Measurements from ENCODE around the gene NXPE1.
"Not testable (repeated sequence)": the region's sequence is repeated elsewhere in the genome, so short reads cannot be mapped to it uniquely, and the experiment has no call there.

NXPE1 gene

DNA sequence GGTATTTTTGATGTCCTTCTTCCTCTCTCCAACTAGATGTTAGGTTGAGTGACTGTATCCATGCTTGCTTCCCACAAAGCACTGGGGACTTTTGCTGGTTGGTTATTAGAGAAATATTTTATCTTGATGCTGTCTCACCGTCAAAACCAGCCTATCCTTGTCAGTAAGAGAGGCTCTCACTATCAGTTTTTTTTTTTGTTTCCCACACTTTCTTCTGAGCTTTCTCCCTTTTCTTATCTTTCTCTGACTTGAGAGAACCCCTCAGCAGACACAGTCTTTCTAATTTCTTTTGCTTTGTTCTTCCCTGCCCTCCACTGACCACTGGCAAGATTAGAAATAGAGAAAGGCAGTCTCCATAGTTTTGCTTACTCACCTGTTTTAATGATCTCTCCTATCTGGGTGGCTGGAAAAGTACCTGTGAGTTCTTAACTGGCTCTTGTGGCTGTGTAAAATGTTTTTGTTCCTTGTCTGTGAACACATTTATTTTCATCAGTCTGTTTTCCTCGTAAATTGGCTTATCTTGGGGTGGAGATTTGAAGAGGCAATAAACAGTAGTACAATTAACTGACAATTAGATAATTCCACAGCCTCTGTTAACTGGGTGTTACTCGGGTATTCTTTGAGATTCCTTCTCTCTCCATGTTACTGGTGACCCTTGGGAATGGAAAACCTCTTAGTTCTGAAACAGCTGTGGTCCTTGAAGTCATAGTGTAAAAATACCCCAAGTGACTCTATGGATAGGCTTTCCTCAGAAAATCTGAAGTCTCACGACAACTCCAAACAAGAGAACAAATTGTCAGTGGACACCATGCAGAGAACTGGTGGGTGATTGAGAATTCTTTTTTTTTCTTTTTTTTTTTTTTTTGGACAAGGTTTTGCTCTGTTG, at the start of gene NXPE1:
NXPE1 (minus strand) TSS at position 457 of the 886 bp plus-strand sequence. CDS start 8,680 bp downstream, outside the sequence.
- DNase-seq, result no peak

DNA sequence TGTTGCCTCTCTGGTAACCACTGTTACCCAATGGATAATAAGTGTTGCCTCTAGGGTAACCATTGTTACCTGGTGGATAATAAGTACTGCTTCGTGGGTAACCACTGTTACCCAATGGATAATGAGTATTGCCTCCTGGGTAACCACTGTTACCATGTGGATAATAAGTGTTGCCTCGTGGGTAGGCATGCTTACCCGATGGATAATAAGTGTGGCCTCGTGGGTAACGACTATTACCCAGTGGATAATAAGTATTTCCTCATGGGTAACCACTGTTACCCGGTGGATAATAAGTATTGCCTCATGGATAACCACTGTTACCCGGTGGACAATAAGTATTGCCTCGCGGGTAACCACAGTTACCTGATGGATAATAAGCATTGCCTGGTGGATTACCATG, 49.7 kb upstream of the NXPE1 start:
- no peak for DNase-seq

DNA sequence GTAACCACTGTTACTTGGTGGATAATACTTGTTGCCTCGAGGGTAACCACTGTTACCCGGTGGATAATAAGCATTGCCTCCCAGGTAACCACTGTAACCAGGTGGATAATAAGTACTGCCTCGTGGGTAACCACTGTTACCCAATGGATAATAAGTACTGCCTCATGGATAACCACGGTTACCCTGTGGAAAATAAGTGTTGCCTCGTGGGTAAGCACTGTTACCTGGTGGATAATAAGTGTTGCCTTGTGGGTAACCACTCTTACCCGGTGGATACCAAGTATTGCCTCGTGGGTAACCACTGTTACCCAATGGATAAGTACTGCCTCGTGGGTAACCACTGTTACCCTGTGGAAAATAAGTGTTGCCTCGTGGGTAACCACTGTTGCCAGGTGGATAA, 48.9 kb upstream of the NXPE1 start:
- not testable (repeated sequence) for DNase-seq

DNA sequence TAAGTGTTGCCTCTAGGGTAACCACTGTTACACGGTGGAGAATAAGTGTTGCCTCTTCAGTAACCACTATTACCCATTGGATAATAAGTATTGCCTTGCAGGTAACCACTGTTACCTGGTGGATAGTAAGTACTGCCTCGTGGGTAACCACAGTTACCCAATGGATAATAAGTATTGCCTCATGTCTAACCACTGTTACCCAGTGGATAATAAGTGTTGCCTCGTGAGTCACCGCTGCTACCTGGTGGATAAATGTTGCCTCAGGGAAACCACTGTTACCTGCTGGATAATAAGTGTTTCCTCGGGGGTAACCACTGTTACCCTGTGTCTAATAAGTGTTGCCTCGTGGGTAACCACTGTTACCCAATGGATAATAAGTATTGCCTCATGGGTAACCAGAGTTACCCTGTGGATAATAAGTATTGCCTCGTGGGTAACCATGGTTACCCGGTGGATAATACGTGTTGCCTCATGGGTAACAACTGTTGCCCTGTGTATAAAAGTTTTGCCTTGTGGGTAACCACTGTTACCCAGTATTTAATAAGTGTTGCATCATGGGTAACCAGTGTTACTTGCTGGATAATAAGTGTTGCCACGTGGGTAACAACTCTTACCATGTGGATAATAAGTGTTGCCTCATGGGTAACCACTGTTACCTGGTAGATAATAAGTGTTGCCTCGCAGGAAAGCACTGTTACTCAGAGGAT, 48.2 kb upstream of the NXPE1 start:
- DNase-seq, result no peak

DNA sequence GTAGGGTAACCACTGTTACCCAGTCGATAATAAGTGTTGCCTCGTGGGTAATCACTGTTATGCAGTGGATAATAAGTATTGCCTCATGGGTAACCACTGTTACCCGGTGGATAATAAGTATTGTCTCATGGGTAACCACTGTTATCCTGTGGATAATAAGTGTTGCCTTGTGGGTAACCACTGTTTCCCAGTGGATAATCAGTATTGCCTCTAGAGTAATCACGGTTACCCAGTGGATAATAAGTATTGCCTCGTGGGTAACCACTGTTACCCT, 47.1 kb upstream of the NXPE1 start:
- DNase-seq, result not testable (repeated sequence)

DNA sequence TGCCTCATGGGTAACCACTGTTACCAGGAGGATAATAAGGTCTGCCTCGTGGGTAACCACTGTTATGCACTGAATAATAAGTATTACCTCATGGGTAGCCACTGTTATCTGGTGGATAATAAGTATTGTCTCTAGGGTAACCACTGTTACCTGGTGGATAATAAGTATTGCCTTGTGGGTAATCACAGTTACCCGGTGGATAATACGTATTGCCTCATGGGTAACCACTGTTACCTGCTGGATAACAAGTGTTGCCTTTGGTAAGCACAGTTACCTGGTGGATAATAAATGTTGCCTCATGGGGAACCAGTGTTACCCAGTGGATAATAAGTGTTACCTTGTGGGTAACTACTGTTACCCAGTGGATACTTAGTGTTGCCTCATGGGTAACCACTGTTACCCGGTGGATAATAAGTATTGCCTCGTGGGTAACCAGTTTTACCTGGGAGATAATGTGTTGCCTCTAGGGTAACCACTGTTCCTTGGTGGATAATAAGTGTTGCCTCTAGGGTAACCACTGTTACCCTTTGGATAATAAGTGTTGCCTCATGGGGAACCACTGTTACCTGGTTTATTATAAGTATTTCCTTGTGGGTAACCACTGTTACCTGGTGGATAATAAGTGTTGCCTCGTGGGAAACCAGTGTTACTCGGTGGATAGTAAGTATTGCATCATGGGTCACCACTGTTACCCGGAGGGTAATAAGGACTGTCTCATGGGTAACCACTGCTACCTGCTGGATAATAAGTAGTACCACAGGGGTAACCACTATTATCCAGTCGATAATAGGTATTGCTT, 46.5 kb upstream of the NXPE1 start:
- DNase-seq, result no peak

DNA sequence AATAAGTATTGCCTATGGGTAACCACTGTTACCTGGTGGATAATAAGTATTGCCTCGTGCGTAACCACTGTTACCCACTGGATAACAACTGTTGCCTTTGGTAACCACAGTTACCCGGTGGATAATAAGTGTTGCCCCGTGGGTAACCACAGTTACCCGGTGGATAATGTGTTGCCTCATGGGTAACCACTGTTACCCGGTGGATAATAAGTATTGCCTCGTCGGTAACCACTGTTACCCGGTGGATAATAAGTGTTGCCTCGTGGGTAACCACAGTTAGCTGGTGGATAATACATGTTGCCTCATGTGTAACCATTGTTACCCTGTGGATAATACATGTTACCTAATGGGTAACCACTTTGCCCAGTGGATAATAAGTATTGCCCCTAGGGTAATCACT, 45.7 kb upstream of the NXPE1 start:
- DNase-seq, result no peak

DNA sequence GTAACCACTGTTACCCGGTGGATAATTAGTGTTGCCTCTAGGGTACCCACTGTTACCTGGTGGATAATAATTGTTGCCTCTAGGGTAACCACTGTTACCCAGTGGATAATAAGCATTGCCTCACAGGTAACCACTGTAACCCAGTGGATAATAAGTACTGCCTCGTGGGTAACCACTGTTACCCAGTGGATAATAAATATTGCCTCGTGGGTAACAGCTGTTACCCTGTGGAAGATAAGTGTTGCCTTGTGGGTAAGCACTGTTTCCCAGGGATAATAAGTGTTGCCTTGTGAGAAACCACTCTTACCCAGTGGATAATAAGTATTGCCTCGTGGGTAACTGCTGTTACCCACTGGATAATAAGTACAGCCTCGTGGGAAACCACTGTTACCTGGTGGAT, 45.2 kb upstream of the NXPE1 start:
- no peak for DNase-seq

DNA sequence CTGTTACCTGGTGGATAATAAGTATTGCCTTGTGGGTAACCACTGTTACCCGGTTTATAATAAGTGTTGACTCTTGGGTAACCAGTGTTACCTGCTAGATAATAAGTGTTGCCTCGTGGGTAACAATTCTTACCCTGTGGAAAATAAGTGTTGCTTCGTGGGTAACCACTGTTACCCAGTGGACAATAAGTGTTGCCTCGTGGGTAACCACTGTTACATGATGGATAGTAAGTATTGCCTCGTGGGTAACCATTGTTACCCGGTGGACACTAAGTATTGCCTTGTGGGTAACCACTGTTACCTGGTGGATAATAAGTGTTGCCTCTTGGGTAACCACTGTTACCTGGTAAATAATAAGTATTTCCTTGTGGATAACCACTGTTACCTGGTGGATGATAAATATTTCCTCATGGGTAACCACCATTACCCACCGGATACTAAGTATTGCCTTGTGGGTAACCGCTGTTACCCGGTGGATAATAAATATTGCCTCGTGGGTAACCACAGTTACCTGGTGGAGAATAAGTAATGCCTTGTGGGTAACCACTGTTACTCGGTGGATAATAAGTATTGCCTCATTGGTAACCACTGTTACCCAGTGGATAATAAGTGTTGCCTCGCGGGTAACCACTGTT, 44.6 kb upstream of the NXPE1 start:
- DNase-seq, result no peak

DNA sequence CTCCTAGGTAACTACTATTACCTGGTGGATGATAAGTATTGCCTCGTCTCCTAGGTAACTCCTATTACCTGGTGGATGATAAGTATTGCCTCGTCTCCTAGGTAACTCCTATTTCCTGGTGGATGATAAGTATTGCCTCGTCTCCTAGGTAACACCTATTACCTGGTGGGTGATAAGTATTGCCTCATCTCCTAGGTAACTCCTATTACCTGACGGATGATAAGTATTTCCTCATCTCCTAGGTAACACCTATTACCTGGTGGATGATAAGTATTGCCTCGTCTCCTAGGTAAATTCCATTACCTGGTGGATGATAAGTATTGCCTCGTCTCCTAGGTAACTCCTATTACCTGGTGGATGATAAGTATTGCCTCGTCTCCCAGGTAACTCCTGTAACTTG, 43.5 kb upstream of the NXPE1 start:
- DNase-seq, result not testable (repeated sequence)

DNA sequence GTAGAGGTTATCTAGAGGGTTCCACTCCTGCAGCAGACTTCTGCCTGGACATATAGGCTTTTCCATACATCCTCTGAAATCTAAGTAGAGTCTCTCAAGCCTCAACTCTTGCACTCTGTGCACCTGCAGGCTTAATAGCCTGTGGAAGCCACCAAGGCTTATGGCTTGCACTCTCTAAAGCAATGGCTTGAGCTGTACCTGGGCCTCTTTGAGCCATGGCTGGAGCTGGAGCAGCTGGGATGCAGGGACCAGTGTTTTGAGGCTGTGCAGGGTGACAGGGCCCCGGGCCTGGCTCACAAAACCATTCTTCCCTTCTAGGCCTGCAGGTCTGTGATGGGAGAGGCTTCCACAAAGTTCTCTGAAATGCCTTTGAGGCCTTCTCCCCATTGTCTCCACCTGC, 38.8 kb upstream of the NXPE1 start:
- no peak for DNase-seq

DNA sequence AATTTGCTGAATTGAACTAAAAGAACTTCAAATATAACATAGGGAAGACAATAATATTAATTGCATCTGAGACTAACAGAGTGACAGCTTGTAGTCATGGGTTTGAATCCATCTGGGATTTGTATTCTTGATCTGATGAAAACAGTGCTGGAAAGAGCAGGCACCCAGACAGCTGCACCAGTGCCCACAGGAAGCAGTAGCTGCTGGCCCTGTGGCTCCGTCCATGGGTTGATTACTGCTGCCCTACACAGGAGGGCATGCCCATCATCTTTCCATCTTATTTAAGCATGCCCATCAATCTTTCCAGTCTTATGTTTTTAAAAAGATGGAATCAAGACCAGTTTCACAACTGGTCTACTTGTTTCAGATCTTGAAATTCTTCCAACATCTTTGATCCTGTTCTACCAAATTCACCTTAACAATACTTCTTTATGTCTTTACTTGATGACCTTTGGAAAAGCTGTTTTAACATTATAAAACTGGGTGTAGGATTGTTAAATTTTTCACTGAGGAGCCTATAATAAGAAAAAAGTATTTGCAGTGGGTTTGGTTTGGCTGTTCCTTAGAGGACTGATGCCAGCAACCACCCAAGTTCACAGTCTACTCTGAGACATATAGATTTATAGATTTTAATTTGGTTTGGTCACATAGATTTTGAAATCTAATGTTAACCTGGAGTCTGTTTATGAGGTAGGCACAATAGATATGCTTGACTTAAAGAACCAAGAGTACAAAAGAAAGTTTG, 36.7 kb upstream of the NXPE1 start:
- no peak for DNase-seq

DNA sequence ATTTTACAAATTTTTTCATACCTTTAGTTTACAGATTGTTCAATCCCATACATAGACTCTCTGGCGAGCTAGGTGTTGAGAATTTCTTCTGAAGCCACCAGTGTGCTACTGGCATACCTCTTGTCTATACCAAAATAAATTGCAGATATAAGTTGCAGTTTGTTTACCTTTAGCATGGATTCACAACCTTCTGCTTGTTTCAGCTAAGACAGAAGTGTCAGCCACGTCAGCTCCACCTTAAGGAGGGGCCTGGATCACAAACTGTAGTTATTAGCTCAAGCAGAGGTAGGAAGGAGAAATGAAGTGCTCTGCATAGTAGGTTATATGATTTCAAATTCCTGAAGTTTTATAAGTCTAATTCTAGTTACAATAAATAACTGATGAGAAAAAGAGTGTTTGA, 35.9 kb upstream of the NXPE1 start, which contains the start of gene NXPE4:
NXPE4 (minus strand) TSS at position 216 of the 400 bp plus-strand sequence. CDS start 1,027 bp downstream, outside the sequence.
- no peak for DNase-seq

DNA sequence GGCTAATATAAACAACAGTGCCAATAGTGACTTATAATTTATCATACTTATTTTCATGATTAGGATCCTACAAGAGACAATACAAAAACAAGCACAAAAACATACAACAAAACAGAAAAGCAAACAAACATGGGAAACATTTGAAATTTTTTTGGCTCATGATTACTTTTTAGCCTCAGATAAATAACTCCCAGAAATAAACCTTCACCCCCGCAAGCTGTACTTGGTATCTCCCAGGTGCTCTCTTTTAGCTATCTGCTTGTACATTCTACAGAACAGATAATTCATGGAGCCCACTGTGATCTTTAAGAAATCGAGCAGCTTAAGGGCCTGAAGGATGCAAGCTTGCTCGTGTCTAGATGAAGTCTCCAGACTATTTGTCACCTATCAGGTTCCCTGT, 35.0 kb upstream of the NXPE1 start:
- no peak for DNase-seq

DNA sequence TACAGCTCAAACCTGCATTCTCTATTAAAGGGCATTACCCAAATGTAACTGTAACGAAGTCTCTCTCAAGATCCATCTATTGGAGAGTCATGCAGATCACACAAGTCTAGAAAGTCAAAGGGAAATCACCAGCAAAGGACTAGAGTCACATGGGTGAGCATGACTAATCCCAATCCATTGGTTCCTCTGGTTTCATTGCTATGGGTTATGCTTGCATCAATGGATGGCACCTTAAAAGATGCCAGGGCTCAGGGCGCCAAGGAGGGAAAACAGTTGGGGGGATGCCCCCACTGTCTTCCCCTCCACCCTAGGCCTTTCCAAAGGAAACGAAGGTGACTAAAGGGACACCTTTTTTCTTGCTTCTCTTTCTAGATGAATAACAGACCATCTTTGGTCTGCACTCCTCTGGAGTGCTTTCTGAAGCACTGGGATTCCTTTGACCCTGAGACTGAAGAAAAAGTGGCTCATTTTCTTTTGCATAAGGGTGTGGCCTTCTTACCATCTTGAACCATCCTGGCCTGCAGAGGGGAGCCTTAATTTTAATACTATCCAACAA, 27.8 kb upstream of the NXPE1 start:
- DNase-seq, result no peak

DNA sequence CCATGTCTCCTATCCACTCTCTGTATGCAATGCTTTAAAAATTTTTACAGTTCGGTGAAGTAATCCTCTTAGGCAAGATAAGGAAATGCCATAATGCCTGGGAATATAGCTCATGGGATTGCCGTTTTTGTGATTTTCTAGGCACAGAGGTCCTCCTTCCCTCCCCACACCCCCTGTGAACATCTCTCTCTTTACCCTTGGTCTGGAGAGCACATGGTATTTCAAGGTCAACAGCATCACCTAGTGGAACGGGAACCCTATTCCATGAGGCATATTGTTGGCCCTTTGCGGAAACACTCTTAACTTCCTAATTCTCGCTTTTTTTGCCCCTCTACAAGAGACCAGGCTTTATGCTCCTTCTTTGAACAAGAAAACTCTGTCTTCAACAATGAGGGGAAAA, 27.1 kb upstream of the NXPE1 start:
- no peak for DNase-seq

DNA sequence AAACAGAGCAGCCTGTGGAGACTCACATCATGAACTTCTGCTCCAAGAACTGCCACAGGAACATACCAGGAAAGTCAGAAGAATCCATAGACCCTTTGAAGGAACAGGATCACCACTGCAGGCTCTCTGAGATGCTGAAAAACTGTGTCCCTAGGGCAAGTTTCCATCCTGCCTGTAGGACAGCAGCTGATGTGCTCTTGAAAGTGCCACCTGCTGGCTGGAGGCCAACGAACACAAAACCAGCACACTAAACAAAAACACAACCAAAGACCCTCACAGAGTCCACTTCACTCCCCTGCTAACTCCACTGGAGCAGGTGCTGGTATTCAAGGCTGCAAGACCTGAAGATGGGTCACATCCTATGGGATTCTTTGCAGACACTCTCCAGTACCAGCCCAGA, 12.0 kb upstream of the NXPE1 start:
- DNase-seq, result no peak

DNA sequence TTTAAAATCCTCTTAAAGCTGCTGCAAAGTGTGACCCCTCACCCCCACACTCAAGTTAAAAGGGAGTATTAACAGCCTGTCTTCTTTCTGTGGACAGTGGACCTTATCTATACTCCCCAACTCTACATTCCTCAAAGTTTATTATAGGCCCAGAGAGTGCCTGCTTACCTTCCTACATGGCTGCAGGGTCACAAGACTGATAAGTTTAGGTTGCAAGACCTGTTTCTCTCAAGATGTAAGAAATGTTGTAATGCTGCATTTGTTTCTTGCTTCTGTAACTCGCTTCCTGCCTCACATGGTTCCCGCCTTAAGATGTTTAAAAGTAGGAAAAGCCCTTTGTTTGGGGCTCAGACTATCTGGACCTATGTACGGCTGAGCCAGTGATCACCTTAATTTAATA, 10.1 kb upstream of the NXPE1 start:
- DNase-seq, result no peak

DNA sequence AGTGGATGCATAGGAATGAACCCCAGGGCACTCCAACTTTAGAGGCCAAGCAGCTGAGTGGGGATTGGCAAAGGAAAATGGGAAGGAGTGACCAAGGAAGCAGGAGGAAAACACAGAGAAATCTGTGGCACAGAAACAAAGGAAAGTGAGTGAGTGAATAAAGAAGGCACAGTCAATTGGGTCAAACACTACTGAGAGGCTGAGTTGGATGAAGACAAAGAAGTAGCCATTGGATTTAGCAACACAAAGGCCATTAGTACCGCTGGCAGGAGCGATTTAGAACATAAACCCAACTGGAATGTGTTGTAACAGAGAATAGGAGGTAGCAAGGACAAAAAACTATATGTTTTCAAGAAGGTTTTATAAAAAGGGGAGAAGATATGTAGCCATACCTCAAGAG, 6.6 kb upstream of the NXPE1 start:
- no peak for DNase-seq

DNA sequence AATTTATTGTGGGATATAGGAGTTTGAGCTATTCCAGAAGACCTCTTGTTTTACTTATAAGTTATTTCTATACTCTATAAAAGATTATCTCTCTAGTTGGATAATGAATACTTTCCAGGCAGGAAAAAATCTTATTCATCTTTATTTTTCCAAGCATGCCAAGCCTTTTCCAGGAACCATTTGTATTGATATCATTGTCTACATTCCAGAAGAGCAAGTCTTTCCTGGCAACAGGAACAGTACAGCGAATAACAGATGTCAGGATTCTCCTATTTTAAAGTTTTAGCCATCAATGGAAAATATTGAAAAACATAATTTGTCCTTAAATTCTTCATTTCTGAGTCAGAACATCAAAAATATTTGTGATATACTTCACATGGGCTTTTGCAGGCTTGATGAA, 5.2 kb upstream of the NXPE1 start:
- no peak for DNase-seq

DNA sequence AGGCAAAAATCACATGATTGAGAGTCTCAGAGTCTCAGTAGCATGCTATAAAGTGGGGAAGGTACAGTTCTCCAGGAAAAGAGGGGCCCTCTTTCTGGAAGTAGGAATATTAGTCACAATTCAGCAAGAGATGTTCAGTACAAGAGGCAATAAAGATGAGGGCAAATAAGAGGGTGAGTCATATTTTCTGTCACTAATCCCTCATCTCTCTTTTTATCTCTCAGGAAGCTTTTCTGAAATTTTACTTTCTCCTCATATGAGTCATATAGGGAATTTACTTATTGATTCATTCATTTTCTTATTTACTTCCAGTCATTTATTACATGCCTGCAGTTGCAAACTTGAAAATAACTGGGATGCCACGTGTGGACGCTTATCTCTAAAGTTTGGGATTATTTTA, 3.4 kb upstream of the NXPE1 start:
- DNase-seq, result no peak
